ENCODE measurements around the gene TTC22. TPM values are rescaled to one million over a fixed set of nuclear protein-coding genes. Genes with fewer than 3 reads are reported as not detected.

TTC22 gene
- total RNA-seq, 2 experiments from 2014 or later = 6.9 to 8.6 TPM

DNA sequence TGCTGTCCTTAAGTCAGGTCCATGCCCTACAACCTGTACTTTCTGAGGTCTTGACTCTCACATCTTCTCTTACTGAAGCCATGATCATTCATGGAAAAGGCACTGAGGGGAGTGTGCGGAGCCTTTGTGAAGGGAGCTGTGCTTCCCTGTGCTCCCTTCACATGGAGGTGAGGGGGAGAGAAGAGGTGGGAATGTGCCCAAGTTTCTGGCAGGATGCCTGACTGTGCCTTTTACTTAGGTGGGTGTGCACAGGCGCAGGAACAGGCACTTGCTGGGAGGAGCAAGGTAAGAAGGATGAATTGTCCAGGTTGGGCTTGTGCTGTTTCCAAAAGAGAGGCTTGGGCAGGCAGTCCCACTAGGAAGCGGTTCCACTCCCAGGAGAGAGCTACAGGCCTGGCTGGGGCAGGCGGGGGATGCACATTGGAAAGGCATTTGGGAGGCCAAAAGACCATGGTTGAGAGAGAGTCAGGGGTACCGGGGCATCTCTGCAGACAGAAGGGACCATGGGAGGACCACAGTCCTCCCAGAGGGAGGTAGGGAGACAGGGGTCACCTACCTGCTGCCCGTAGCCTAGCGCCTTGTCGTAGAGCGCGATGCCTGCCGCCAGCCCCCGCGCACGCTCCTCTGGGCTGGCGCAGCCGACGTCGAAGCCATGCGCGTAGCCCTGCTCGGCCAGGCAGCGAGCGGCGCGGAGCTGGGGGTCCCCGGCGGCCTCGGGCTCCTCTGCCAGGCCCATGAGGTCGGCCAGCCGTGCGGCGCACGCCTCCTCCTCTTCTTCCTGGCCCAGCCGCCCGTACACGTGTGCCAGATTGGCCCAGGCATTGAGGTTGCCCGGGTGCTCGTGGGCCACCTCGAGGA is 853 bp downstream of the TTC22 start:
- DNase-seq = no peak
- Mint-ChIP-seq H3K36me3 (ENCODE audit: low read depth) (peaks cover 2% of the 10 kb centered on the region), H3K4me1 (ENCODE audit: low read depth) (peaks cover 59% of the 10 kb centered on the region), H3K9me3 (no peaks in the 10 kb centered on the region), H3K27me3 (ENCODE audit: low read depth) (no peaks in the 10 kb centered on the region), H3K4me3 (peak overlapping the region; percentile 90), H3K27ac (peak overlapping the region; percentile 91)
- CTCF ChIA-PET = interaction anchor here (0.6 to 6.8 kb wide), 21 partner anchors 10 to 940 kb away, joined by 3 to 45 read pairs (median 3); no protein-coding TSS in a partner anchor
- intact Hi-C loops (cut with micrococcal nuclease) = loop anchor here (2.0 to 5.0 kb wide), 4 partner anchors 87 to 853 kb away; partner anchors contain the start of genes BSND, DHCR24, IFT25 and LRRC42

DNA sequence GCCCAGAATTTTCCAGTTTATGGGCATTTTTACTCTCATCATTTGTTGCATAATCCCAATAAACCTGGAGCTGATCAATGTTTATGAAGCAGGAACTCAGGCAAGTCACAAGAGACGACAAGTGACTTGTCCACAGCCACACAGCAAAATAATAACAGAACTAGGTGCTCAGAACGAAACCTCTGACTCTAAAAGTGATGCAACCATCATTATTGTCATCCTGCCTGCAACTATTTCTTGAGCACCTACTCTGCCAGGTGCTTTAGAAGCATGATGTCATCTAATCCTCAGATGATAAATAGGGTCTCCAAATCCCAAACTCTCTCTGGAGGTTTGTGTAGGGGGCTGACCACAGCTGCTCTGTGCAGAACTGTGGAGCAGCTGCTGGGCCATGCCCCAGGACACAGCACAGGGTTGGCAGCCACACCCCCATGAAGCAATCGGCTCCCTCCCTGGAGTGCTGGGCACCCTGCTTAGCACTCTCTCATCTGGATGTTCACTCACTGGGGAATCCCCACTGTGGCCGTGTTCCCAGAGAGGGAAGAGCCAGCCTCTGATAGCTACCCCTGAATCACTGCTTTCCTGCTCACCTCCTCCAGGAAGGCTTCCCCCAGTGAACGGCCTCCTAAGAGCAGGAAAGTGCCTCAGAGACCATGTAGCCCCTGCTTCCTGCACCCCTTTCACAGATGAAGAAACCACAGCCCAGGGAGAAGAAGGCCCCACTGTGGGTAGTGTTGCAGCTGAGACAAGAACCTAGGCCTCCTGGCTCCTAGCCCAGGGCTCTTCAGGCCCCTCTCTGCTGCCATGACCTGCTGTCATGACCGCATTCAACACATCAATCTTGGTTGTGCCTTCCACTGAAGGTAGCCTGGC is 2.1 kb downstream of the TTC22 start:
- no peaks in the 10 kb centered on the region for H3K9me3 Mint-ChIP-seq
- CTCF ChIA-PET = interaction anchor here (0.8 to 6.8 kb wide), 4 partner anchors 9 to 310 kb away, joined by 3 to 45 read pairs (median 3); no protein-coding TSS in a partner anchor
- peaks cover 2% of the 10 kb centered on the region for H3K36me3 Mint-ChIP-seq (ENCODE audit: low read depth)
- H3K27ac Mint-ChIP-seq = peak overlapping the region; percentile 91
- intact Hi-C loops (cut with micrococcal nuclease) = loop anchor here (1.0 to 10.0 kb wide), 12 partner anchors 35 to 960 kb away; partner anchors contain the start of genes CYB5RL, MRPL37, NDC1 and PARS2
- peak; percentile 81 for DNase-seq
- H3K27me3 Mint-ChIP-seq (ENCODE audit: low read depth) = no peaks in the 10 kb centered on the region
- peak overlapping the region; percentile 77 for H3K4me3 Mint-ChIP-seq
- H3K4me1 Mint-ChIP-seq (ENCODE audit: low read depth) = peaks cover 61% of the 10 kb centered on the region

DNA sequence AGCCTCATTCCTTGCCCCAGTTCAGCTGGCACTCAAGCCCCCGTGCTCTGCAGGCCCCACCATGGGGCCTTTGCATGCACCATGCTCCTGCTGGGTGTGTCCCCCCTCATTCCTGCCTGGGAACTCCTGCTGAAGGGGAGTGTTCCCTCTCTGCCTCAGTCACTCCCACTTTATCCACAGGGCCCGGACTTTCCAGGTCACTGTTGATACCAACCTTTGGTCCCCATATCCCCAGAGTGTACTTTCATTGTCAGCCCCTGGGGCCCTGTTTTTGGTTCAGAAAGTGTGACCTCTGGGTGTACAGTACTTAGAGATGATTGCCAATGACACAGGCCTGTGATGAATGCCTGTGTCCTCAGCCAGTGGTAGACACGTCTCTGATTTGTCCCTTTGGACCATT is 2.9 kb downstream of the TTC22 start:
- peak; percentile 29 for DNase-seq
- intact Hi-C loops (cut with micrococcal nuclease) = loop anchor here (2.0 to 10.0 kb wide), 6 partner anchors 255 to 959 kb away; partner anchors contain the start of genes NDC1 and USP24
- Mint-ChIP-seq H3K36me3 (ENCODE audit: low read depth) (peaks cover 2% of the 10 kb centered on the region), H3K9me3 (no peaks in the 10 kb centered on the region), H3K27me3 (ENCODE audit: low read depth) (no peaks in the 10 kb centered on the region), H3K4me3 (no peak overlapping the region), H3K4me1 (ENCODE audit: low read depth) (peaks cover 58% of the 10 kb centered on the region), H3K27ac (peak overlapping the region; percentile 91)
- CTCF ChIA-PET = interaction anchor here (1.4 to 6.8 kb wide), 2 partner anchors 8 to 12 kb away, joined by 3 to 45 read pairs; no protein-coding TSS in a partner anchor

DNA sequence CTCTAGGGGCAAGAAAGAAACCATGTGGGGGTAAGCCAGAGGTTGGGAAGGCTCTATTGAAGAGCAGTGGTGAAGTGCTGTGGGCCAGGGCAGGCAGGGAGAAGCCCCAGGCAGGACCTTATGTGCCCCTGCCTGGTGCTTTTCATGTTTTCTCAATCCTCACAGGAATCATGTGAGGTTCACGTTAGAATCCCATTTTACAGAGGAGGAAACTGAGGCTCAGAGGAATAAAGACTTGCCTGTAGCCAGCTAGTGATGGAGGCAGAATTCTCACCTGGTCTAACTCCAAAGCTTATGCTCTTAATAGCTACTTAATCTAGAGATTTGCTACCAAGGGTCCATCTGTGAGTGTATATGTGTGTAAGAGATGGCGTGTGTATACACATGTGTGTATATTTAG is 4.2 kb downstream of the TTC22 start:
- CTCF ChIA-PET = interaction anchor here (0.6 to 1.1 kb wide), 2 partner anchors 13 to 199 kb away, joined by 3 to 4 read pairs; no protein-coding TSS in a partner anchor
- Mint-ChIP-seq H3K27me3 (ENCODE audit: low read depth) (no peaks in the 10 kb centered on the region), H3K4me1 (ENCODE audit: low read depth) (peaks cover 57% of the 10 kb centered on the region), H3K36me3 (ENCODE audit: low read depth) (peaks cover 2% of the 10 kb centered on the region), H3K9me3 (no peaks in the 10 kb centered on the region), H3K27ac (no peak overlapping the region), H3K4me3 (no peak overlapping the region)
- intact Hi-C loops (cut with micrococcal nuclease) = loop anchor here (10.0 kb wide), 1 partner anchor 672 kb away; no protein-coding TSS in a partner anchor
- DNase-seq = no peak

DNA sequence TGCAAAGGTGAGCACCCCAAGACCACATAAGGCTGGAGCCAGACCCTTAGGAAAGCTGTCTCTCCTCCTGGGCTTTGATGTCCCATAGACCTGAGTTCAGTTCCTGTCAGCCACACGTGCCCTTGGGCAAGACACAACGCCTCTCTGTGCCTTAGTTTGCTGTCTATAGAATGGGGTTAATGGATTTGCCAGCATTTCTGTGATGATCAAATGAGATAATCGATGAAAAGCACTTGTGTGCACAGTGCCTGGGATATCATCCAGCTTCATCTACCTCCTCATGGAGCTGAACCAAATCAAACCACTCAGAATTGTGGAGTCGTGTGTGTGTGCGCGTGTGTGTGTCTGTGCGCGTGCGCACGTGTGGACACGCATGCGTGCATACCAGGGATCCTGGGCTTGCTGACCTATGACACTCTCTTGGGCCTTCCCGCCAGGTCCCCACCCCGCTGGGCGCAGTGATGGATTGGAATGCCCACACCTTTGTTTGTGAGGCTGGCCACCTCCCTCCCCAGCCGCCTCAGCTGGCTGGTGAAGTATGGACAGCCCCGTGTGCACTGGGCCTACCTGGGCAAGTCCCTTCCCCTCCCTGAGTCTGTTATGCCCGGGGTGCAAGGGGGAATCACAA is 5.2 kb downstream of the TTC22 start:
- intact Hi-C loops (cut with micrococcal nuclease) = loop anchor here (10.0 kb wide), 1 partner anchor 671 kb away; no protein-coding TSS in a partner anchor
- Mint-ChIP-seq H3K27ac (peak overlapping the region; percentile 5), H3K27me3 (ENCODE audit: low read depth) (no peaks in the 10 kb centered on the region), H3K4me3 (no peak overlapping the region), H3K4me1 (ENCODE audit: low read depth) (peaks cover 52% of the 10 kb centered on the region), H3K36me3 (ENCODE audit: low read depth) (peaks cover 2% of the 10 kb centered on the region), H3K9me3 (no peaks in the 10 kb centered on the region)
- DNase-seq = no peak
- CTCF ChIA-PET = interaction anchor here (0.8 to 1.1 kb wide), 3 partner anchors 8 to 200 kb away, joined by 3 to 4 read pairs (median 3); no protein-coding TSS in a partner anchor

DNA sequence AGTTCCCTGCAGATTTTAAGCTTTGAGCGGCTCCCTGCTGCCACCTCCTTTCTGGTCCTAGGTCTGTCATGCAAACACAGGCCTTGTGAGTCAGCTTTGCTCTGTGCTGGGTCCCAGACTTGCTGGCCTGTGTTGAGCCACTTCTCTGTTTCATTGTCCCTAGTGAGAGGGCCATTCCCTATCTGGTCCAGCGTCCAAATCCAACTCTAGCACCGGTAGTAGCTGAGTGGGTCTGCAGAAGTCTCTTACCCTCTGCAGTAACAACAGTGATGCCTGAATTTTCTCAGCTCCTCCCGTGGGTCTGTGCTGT is 5.8 kb downstream of the TTC22 start:
- Mint-ChIP-seq H3K4me1 (ENCODE audit: low read depth) (peaks cover 52% of the 10 kb centered on the region), H3K9me3 (no peaks in the 10 kb centered on the region), H3K4me3 (no peak overlapping the region), H3K27me3 (ENCODE audit: low read depth) (no peaks in the 10 kb centered on the region), H3K36me3 (ENCODE audit: low read depth) (peaks cover 2% of the 10 kb centered on the region), H3K27ac (peak overlapping the region; percentile 22)
- intact Hi-C loops (cut with micrococcal nuclease) = loop anchor here (10.0 kb wide), 1 partner anchor 671 kb away; no protein-coding TSS in a partner anchor
- CTCF ChIA-PET = interaction anchor here (0.9 to 2.8 kb wide), 2 partner anchors 9 to 121 kb away, joined by 3 to 7 read pairs; no protein-coding TSS in a partner anchor
- no peak for DNase-seq

DNA sequence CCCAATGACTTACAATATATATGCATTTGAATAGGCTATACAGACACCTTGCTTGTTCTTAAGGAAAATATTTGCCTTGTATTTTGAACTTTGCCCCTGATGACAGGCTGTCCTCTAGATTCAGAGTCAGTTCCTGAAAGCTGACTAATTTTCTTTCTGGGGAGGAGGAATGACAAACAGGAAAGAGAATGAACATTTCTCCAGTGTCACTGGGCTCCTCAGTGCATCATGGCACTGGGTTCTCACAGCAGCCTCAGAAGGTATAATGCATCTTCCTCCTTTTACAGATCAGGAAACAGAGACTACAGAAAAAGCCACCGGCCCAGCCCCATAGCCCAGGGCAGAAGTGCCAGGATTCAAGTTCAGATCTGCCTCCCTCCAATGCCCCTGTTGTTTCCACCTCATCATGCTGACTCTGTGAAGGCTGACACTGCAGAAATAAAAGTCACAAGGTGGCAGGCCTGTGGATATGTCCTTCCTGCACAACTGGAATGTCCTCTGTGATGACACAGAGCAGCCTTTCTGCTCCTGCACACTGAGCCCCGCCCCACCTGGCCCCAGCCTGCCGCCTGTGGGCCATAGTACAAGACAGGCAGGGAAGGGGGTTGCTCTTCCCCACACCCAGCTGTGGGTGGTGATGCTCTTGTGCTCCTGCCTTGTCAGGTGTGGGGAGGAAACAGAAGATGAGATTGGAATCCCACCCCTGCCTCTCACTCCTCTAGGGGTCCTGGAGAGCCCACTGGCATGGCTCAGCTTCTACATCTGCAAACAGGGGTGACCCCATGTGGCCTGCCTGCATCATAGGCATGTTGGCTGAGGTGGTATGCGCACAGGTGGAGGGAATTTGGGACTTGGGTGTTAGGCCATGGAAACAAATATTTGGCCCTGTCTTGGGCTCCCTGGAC is 6.4 kb downstream of the TTC22 start:
- Mint-ChIP-seq H3K36me3 (ENCODE audit: low read depth) (peaks cover 2% of the 10 kb centered on the region), H3K4me1 (ENCODE audit: low read depth) (peaks cover 46% of the 10 kb centered on the region), H3K9me3 (no peaks in the 10 kb centered on the region), H3K27ac (peak overlapping the region; percentile 59), H3K27me3 (ENCODE audit: low read depth) (no peaks in the 10 kb centered on the region), H3K4me3 (no peak overlapping the region)
- intact Hi-C loops (cut with micrococcal nuclease) = loop anchor here (10.0 kb wide), 1 partner anchor 670 kb away; no protein-coding TSS in a partner anchor
- CTCF ChIA-PET = interaction anchor here (2.8 kb wide), 1 partner anchor 120 kb away, joined by 7 read pairs; no protein-coding TSS in a partner anchor
- peak; percentile 39 for DNase-seq

DNA sequence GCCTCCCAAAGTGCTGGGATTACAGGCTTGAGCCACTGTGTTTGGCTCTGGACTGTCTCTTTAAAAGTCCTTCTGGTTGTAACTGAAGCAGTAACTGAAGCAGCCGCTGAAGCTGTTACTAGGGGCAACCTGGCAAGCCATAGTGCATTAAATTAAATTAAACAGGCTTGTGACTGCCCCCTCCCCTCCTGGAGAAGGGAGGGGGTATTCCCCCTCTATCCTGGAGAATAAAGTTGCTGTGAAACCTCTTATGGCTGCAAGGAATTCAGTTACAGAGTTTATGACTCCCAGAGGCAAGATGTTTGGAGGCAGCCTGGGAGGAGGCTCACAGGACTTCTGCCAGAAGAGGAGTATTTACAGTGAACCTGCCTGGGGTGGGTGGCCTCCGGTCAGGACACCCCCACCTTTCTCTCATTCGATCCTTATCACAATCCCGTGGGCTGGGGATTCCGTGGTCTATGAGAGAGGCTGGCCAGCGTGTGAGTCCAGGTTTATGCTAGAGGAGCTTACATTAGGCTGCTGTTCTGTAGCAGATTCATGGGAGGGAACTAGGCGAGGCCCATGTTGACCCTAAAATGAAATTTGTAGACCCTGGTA is 8.3 kb downstream of the TTC22 start:
- CTCF ChIA-PET = interaction anchor here (0.6 to 4.5 kb wide), 20 partner anchors 9 to 666 kb away, joined by 3 to 45 read pairs (median 5); partner anchors contain the start of gene TTC22
- DNase-seq = no peak
- intact Hi-C loops (cut with micrococcal nuclease) = loop anchor here (1.0 to 10.0 kb wide), 2 partner anchors 120 to 668 kb away; no protein-coding TSS in a partner anchor
- Mint-ChIP-seq H3K4me1 (ENCODE audit: low read depth) (peaks cover 27% of the 10 kb centered on the region), H3K4me3 (no peak overlapping the region), H3K27ac (no peak overlapping the region), H3K9me3 (no peaks in the 10 kb centered on the region), H3K27me3 (ENCODE audit: low read depth) (no peaks in the 10 kb centered on the region), H3K36me3 (ENCODE audit: low read depth) (peaks cover 2% of the 10 kb centered on the region)

DNA sequence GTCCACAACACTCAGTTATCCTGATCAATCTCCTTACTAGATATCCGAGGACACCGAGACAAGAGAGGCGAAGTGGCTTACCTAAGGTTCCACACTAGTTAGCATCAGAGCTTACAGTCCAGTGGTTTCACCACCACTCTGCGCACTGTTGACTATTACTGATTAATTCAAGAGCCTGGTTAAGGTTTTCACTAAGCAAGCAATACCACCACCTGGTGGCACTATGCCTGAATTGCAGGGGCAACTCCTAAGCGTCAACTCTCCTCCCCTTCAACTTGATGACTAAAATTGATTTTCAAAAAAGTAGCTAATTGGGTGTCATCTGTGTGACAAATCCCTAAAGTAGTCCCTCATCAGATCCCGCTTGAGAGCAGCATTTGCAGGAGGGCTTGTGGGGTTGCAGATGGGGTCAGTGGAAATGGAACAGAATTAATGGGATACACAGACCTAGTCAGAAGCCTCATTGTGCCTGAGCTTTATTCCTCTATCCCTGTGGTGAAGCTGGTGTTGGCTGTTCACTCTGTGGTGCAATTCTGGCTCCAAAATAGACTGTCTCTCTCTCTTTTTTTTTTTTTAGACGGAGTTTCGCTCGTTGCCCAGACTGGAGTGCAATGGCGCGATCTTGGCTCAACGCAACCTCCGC is 9.1 kb downstream of the TTC22 start:
- Mint-ChIP-seq H3K9me3 (no peaks in the 10 kb centered on the region), H3K36me3 (ENCODE audit: low read depth) (peaks cover 2% of the 10 kb centered on the region), H3K4me1 (ENCODE audit: low read depth) (peaks cover 22% of the 10 kb centered on the region), H3K4me3 (no peak overlapping the region), H3K27ac (peak overlapping the region; percentile 53), H3K27me3 (ENCODE audit: low read depth) (no peaks in the 10 kb centered on the region)
- CTCF ChIA-PET = interaction anchor here (0.6 to 4.5 kb wide), 21 partner anchors 9 to 665 kb away, joined by 3 to 45 read pairs (median 5); partner anchors contain the start of gene TTC22
- intact Hi-C loops (cut with micrococcal nuclease) = loop anchor here (1.0 to 10.0 kb wide), 2 partner anchors 120 to 667 kb away; no protein-coding TSS in a partner anchor
- peak; percentile 81 for DNase-seq

DNA sequence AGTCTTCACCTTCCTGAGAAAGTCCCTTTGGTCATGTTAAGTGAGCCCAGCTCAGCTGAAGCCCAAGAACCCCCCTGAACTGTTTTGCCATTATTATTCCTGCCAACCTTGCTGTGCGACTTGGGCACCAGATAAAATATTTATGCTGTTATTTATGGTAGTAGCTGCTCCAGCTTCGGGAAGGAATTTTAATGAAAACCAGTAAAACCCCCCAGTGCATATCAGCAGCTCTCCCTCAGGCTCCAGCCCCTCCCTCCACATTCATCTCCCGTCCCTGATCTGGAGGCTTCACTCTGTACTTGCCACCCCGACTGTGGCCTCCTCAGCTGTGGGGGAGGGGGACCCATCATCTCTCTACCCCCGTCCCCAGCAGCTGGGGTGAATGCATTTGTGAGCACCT is 12.7 kb downstream of the TTC22 start:
- intact Hi-C loops (cut with micrococcal nuclease) = no loop called here
- H3K36me3 Mint-ChIP-seq (ENCODE audit: low read depth) = peaks cover 3% of the 10 kb centered on the region
- no peaks in the 10 kb centered on the region for H3K27me3 Mint-ChIP-seq (ENCODE audit: low read depth)
- DNase-seq = no peak
- CTCF ChIA-PET = interaction anchor here (1.1 to 4.5 kb wide), 3 partner anchors 13 to 116 kb away, joined by 3 to 45 read pairs (median 3); partner anchors contain the start of gene TTC22
- no peaks in the 10 kb centered on the region for H3K4me1 Mint-ChIP-seq (ENCODE audit: low read depth)
- no peak overlapping the region for H3K4me3 Mint-ChIP-seq
- H3K27ac Mint-ChIP-seq = no peak overlapping the region
- H3K9me3 Mint-ChIP-seq = no peaks in the 10 kb centered on the region
